HL-60 (cell line): Measurements from ENCODE around the gene AKAP12.

ENCODE experiments used
- POLR2AphosphoS5 ChIP-seq: IDR thresholded peaks from 2 replicates; pipeline ENCODE4 v1.6.1; 2012; ENCODE audit warnings: low read depth
- SPI1 ChIP-seq: IDR thresholded peaks from 2 replicates; pipeline ENCODE4 v1.6.1; 2012; ENCODE audit warnings: low read depth, mild to moderate bottlenecking, borderline replicate concordance
- TF ChIP-seq, protein P1 (sequence below): IDR thresholded peaks from one replicate; pipeline ENCODE4 v1.5.1; 2011; ENCODE audit warnings: low read length, control low read depth, inconsistent platforms; ENCODE audit not compliant: insufficient read depth
- TF ChIP-seq, protein P2 (sequence below): IDR thresholded peaks from 2 replicates; pipeline ENCODE4 v1.6.1; 2012; ENCODE audit warnings: low read depth; ENCODE audit not compliant: insufficient replicate concordance

DNA sequence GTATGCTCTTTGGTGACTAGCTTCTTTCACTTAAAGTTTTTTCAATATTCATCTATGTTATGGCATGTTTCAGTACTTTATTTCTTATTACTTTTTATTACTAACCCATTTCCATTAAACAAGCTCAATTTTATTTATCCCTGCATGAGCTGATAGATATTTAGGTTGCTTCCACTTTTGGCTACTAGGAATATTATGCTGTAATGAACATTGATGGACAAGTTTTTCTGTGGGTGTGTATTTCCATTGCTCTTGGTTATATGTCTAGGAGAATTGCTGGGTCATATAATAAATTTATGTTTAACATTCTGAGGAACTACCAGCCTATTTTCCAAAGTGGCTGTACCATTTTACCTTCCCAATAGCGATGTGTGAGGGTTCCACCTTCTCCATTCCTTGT lies 81.7 kb downstream of the AKAP12 start:
- TF ChIP-seq, protein P1, sequence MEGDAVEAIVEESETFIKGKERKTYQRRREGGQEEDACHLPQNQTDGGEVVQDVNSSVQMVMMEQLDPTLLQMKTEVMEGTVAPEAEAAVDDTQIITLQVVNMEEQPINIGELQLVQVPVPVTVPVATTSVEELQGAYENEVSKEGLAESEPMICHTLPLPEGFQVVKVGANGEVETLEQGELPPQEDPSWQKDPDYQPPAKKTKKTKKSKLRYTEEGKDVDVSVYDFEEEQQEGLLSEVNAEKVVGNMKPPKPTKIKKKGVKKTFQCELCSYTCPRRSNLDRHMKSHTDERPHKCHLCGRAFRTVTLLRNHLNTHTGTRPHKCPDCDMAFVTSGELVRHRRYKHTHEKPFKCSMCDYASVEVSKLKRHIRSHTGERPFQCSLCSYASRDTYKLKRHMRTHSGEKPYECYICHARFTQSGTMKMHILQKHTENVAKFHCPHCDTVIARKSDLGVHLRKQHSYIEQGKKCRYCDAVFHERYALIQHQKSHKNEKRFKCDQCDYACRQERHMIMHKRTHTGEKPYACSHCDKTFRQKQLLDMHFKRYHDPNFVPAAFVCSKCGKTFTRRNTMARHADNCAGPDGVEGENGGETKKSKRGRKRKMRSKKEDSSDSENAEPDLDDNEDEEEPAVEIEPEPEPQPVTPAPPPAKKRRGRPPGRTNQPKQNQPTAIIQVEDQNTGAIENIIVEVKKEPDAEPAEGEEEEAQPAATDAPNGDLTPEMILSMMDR: no peak
- TF ChIP-seq, protein P2, sequence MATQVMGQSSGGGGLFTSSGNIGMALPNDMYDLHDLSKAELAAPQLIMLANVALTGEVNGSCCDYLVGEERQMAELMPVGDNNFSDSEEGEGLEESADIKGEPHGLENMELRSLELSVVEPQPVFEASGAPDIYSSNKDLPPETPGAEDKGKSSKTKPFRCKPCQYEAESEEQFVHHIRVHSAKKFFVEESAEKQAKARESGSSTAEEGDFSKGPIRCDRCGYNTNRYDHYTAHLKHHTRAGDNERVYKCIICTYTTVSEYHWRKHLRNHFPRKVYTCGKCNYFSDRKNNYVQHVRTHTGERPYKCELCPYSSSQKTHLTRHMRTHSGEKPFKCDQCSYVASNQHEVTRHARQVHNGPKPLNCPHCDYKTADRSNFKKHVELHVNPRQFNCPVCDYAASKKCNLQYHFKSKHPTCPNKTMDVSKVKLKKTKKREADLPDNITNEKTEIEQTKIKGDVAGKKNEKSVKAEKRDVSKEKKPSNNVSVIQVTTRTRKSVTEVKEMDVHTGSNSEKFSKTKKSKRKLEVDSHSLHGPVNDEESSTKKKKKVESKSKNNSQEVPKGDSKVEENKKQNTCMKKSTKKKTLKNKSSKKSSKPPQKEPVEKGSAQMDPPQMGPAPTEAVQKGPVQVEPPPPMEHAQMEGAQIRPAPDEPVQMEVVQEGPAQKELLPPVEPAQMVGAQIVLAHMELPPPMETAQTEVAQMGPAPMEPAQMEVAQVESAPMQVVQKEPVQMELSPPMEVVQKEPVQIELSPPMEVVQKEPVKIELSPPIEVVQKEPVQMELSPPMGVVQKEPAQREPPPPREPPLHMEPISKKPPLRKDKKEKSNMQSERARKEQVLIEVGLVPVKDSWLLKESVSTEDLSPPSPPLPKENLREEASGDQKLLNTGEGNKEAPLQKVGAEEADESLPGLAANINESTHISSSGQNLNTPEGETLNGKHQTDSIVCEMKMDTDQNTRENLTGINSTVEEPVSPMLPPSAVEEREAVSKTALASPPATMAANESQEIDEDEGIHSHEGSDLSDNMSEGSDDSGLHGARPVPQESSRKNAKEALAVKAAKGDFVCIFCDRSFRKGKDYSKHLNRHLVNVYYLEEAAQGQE: no peak
- TF ChIP-seq SPI1 (no peak), POLR2AphosphoS5 (no peak)
